ENCODE measurements around the gene CSF1R. TPM values are rescaled to one million over a fixed set of nuclear protein-coding genes. Genes with fewer than 3 reads are reported as not detected.

The CSF1R gene
- total RNA-seq, 3 donors from 2014 or later (not counting 1 experiment from before 2014, with no cell fraction given): 4.9 to 39.0 (median 7.8) TPM

DNA sequence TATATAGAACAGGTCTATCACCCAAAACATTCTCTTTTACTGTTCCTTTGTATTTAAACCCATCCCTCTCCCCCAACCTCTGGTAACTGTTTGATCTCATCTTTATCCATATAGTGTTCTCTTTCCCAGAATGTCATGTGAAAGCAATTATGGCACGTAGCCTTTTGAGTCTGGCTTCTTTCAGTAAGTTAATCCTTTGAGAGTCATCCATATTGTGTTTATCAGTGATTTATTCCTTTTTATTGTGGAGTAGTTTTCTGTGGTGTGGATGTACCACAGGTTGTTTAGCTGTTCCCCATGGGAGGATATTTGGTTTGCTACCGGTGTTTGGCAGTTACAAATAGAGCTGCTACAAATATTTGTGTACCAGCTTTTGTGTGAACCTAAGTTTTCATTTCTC, 47.8 kb downstream of the CSF1R start:
- ATAC-seq: no peak
- WGBS (ENCODE audit: insufficient coverage): 86% methylated on average over 2 of the region's 2 CpGs
- Histone ChIP-seq H3K27me3 (ENCODE audit: control insufficient read depth, insufficient read depth, low read length) (peaks cover 3% of the 10 kb centered on the region), H3K27ac (ENCODE audit: low read length) (no peak overlapping the region), H3K9me3 (ENCODE audit: control insufficient read depth, insufficient read depth, low read length) (no peaks in the 10 kb centered on the region), H3K36me3 (ENCODE audit: control insufficient read depth, insufficient read depth, low read length) (peaks cover 85% of the 10 kb centered on the region), H3K4me1 (ENCODE audit: control insufficient read depth, insufficient read depth, low read length) (peaks cover 6% of the 10 kb centered on the region), H3K4me3 (ENCODE audit: low read length) (no peak overlapping the region)
- no peak overlapping the region for H3K4me3 Mint-ChIP-seq
- no peaks in the 10 kb centered on the region for H3K9me3 Mint-ChIP-seq
- H3K4me1 Mint-ChIP-seq: peaks cover 17 to 22% of the 10 kb centered on the region in 2 donors
- no peak overlapping the region for H3K27ac Mint-ChIP-seq
- intact Hi-C loops (cut with micrococcal nuclease): no loop called here
- peaks cover 80% of the 10 kb centered on the region for H3K36me3 Mint-ChIP-seq
- TF ChIP-seq, protein P1, sequence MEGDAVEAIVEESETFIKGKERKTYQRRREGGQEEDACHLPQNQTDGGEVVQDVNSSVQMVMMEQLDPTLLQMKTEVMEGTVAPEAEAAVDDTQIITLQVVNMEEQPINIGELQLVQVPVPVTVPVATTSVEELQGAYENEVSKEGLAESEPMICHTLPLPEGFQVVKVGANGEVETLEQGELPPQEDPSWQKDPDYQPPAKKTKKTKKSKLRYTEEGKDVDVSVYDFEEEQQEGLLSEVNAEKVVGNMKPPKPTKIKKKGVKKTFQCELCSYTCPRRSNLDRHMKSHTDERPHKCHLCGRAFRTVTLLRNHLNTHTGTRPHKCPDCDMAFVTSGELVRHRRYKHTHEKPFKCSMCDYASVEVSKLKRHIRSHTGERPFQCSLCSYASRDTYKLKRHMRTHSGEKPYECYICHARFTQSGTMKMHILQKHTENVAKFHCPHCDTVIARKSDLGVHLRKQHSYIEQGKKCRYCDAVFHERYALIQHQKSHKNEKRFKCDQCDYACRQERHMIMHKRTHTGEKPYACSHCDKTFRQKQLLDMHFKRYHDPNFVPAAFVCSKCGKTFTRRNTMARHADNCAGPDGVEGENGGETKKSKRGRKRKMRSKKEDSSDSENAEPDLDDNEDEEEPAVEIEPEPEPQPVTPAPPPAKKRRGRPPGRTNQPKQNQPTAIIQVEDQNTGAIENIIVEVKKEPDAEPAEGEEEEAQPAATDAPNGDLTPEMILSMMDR (IDR thresholded peaks at IDR 0.05): no peak
- H3K27me3 Mint-ChIP-seq (ENCODE audit: low read depth in 2 of 2): peaks cover 13 to 19% of the 10 kb centered on the region in 2 donors
- no peak for DNase-seq

DNA sequence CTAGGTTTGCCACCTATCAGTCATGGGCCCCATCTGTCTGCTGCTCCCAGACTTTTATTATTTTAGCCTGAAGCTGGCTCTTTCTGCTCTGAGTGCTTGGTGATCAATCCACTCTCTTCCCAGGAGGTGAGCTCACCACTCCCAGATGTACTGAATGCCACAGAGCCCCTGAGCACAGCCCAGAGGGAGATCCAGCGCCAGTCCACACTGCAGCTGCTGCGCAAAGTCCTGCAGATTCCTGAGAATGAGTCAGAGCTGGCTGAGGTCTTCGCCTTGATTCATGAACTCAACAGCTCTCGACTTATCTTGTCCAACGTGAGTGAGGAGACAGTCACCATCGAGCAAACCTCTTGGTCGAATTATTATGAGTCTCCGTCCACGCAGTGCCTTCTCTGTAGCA, 49.8 kb downstream of the CSF1R start:
- H3K4me3 ChIP-seq (ENCODE audit: low read length): no peak overlapping the region
- no peaks in the 10 kb centered on the region for H3K9me3 ChIP-seq (ENCODE audit: control insufficient read depth, insufficient read depth, low read length)
- no peak overlapping the region for H3K27ac ChIP-seq (ENCODE audit: low read length)
- Mint-ChIP-seq H3K27me3 (ENCODE audit: low read depth in 2 of 2) (peaks cover 6 to 14% of the 10 kb centered on the region in 2 donors), H3K9me3 (no peaks in the 10 kb centered on the region), H3K36me3 (peaks cover 84% of the 10 kb centered on the region), H3K4me1 (peaks cover 0 to 6% of the 10 kb centered on the region in 2 donors), H3K4me3 (no peak overlapping the region), H3K27ac (no peak overlapping the region)
- TF ChIP-seq, protein P1 (IDR thresholded peaks at IDR 0.05): no peak
- WGBS (ENCODE audit: insufficient coverage): 99% methylated on average over 9 of the region's 9 CpGs
- H3K27me3 ChIP-seq (ENCODE audit: control insufficient read depth, insufficient read depth, low read length): no peaks in the 10 kb centered on the region
- no peak for DNase-seq
- intact Hi-C loops (cut with micrococcal nuclease): no loop called here
- peaks cover 84% of the 10 kb centered on the region for H3K36me3 ChIP-seq (ENCODE audit: control insufficient read depth, insufficient read depth, low read length)
- H3K4me1 ChIP-seq (ENCODE audit: control insufficient read depth, insufficient read depth, low read length): no peaks in the 10 kb centered on the region
- ATAC-seq: no peak

DNA sequence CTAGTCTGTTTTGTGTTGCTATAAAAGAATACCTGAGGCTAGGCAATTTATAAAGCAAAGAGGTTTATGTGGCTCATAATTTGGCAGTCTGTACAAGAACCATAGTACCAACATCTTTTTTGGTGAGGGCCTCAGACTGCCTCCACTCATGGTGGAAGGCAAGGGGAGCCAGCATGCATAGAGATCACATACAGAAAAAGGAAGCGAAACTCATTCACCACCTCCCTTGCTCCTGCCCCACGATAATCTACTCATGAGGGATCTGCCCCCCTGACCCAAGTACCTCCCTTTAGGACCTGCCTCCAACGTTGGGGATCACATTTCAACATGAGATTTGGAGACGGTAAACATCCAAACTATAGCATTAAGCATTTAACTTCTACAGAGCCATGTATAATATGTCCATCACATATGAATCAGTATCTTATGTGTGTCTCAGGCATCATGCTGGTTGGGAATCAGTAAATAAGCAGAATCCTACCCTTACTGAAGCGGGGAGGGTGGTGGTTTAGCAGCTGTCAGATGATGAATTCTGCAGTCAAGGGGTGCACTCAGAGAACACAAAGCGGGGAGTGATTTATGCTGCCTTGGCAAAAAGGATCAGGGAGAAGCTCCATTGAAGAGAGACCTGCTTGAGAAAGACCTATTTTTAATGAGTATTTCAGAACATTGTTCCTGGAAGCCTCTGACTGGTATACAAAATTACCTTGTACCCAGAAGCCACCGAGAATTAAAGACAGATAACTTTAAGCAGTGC, 51.0 kb downstream of the CSF1R start:
- no peaks in the 10 kb centered on the region for H3K9me3 Mint-ChIP-seq
- H3K36me3 ChIP-seq (ENCODE audit: control insufficient read depth, insufficient read depth, low read length): peaks cover 84% of the 10 kb centered on the region
- WGBS (ENCODE audit: insufficient coverage): 76% methylated on average over 7 of the region's 7 CpGs
- TF ChIP-seq, protein P1 (IDR thresholded peaks at IDR 0.05): no peak
- H3K4me3 ChIP-seq (ENCODE audit: low read length): no peak overlapping the region
- no peaks in the 10 kb centered on the region for H3K27me3 ChIP-seq (ENCODE audit: control insufficient read depth, insufficient read depth, low read length)
- DNase-seq (no peak), ATAC-seq (no peak)
- H3K36me3 Mint-ChIP-seq: peaks cover 74% of the 10 kb centered on the region
- no peaks in the 10 kb centered on the region for H3K9me3 ChIP-seq (ENCODE audit: control insufficient read depth, insufficient read depth, low read length)
- H3K27ac Mint-ChIP-seq: no peak overlapping the region
- H3K4me1 ChIP-seq (ENCODE audit: control insufficient read depth, insufficient read depth, low read length): no peaks in the 10 kb centered on the region
- no peak overlapping the region for H3K27ac ChIP-seq (ENCODE audit: low read length)
- peaks cover 0 to 6% of the 10 kb centered on the region in 2 donors for H3K4me1 Mint-ChIP-seq
- no peak overlapping the region for H3K4me3 Mint-ChIP-seq
- intact Hi-C loops (cut with micrococcal nuclease): no loop called here
- H3K27me3 Mint-ChIP-seq (ENCODE audit: low read depth in 2 of 2): peaks cover 0 to 5% of the 10 kb centered on the region in 2 donors
